Measurements from ENCODE around the gene SLC18A2. TPM values are rescaled to one million over a fixed set of nuclear protein-coding genes. Genes with fewer than 3 reads are reported as not detected.

Gene SLC18A2
- total and polyA plus RNA-seq, 10 donors, result 0.02 to 0.92 (median 0.28) TPM

DNA sequence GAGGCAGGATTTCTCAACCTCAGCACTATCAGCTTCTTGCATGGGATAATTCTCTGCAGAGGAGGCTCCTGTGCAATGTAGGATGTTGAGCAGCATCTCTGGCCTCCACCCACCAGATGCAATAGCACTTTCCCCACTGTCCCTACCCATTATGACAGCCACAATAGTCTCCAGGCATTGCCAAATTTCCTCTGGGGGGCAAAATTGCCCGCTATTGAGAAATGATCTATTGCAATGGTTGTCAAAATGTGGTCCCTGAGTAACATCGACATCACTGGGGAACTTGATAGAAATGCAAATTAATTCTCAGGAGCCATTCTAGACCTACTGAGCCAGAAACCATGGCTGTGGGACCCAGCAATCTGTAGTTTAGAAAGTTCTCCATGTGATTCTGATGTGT is 36.6 kb upstream of the SLC18A2 start:
- Histone ChIP-seq H3K27me3 (replicated peaks in 1 of 7) (peaks cover 0 to 65% (median 0%) of the 10 kb centered on the region in 7 donors), H3K36me3 (no peaks in the 10 kb centered on the region), H3K9me3 (peaks cover 0 to 9% (median 0%) of the 10 kb centered on the region in 8 donors), H3K27ac (no peak overlapping the region), H3K4me3 (no peak overlapping the region), H3K4me1 (no peaks in the 10 kb centered on the region)
- intact Hi-C loops (cut with DNase I; ENCODE audit: low total_unique reads), result no loop called here
- 18 to 55% (median 28%) methylated on average over 2 of the region's 2 CpGs for WGBS, 5 donors
- no peak for TF ChIP-seq POLR2A (IDR thresholded peaks at IDR 0.05)
- TF ChIP-seq POLR2AphosphoS5 (IDR thresholded peaks at IDR 0.05), result no peak
- TF ChIP-seq, protein P1, sequence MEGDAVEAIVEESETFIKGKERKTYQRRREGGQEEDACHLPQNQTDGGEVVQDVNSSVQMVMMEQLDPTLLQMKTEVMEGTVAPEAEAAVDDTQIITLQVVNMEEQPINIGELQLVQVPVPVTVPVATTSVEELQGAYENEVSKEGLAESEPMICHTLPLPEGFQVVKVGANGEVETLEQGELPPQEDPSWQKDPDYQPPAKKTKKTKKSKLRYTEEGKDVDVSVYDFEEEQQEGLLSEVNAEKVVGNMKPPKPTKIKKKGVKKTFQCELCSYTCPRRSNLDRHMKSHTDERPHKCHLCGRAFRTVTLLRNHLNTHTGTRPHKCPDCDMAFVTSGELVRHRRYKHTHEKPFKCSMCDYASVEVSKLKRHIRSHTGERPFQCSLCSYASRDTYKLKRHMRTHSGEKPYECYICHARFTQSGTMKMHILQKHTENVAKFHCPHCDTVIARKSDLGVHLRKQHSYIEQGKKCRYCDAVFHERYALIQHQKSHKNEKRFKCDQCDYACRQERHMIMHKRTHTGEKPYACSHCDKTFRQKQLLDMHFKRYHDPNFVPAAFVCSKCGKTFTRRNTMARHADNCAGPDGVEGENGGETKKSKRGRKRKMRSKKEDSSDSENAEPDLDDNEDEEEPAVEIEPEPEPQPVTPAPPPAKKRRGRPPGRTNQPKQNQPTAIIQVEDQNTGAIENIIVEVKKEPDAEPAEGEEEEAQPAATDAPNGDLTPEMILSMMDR (IDR thresholded peaks at IDR 0.05 in 8 of 11, conservative IDR thresholded peaks at IDR 0.05 in 3 of 11), result no peak
- DNase-seq, result no peak

DNA sequence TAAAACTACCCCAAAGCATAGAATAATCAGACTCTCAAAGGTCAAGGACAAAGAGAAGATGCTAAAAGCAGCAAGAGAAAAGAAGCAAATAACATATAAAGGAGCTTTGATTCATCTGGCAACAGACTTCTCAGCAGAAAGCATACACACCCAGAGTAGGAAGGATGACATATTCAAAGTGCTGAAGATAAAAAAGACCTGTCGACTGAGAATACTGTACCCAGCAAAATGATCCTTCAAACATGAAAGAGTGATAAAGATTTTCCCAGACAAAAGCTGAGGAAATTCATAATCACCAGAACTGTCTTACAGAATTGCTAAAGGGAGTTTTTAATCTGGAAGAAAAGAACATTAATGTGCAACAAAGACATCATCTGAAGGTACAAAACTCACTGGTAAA is 28.7 kb upstream of the SLC18A2 start:
- DNase-seq, result no peak
- intact Hi-C loops (cut with DNase I; ENCODE audit: low total_unique reads), result loop anchor here (10.0 kb wide), 1 partner anchor 103 kb away; no protein-coding TSS in a partner anchor
- 76 to 94% (median 85%) methylated on average over 1 of the region's 1 CpG for WGBS, 5 donors
- Histone ChIP-seq H3K4me1 (peaks cover 5 to 22% (median 12%) of the 10 kb centered on the region in 6 donors), H3K4me3 (no peak overlapping the region), H3K36me3 (no peaks in the 10 kb centered on the region), H3K27me3 (replicated peaks in 1 of 7) (peaks cover 0 to 57% (median 19%) of the 10 kb centered on the region in 7 donors), H3K9me3 (peaks cover 0 to 31% (median 27%) of the 10 kb centered on the region in 8 donors), H3K27ac (no peak overlapping the region)
- no peak for TF ChIP-seq POLR2AphosphoS5 (IDR thresholded peaks at IDR 0.05)
- TF ChIP-seq, protein P1 (IDR thresholded peaks at IDR 0.05 in 8 of 11, conservative IDR thresholded peaks at IDR 0.05 in 3 of 11), result no peak
- TF ChIP-seq POLR2A (IDR thresholded peaks at IDR 0.05), result no peak

DNA sequence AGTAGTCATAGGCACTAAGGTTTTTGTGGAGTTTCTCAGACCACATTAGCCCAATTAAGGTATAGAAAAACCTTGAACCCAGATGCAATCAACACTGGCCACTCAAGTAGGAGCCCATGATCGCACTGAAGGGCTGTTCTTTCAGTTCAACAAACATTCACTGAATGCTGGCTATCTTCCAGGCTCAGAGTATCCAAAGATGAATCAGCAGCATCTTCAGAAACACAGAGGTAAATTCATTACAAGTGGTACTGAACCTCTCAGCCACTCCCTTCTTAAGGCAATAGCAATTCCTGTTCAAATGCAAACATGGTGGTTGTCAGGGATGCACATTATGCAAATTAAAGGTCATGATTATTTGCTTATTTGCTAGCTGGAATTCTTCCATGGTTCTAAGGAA is 26.5 kb upstream of the SLC18A2 start:
- WGBS, 5 donors, result 70 to 89% (median 81%) methylated on average over 1 of the region's 1 CpG
- intact Hi-C loops (cut with DNase I; ENCODE audit: low total_unique reads), result loop anchor here (10.0 kb wide), 1 partner anchor 100 kb away; no protein-coding TSS in a partner anchor

DNA sequence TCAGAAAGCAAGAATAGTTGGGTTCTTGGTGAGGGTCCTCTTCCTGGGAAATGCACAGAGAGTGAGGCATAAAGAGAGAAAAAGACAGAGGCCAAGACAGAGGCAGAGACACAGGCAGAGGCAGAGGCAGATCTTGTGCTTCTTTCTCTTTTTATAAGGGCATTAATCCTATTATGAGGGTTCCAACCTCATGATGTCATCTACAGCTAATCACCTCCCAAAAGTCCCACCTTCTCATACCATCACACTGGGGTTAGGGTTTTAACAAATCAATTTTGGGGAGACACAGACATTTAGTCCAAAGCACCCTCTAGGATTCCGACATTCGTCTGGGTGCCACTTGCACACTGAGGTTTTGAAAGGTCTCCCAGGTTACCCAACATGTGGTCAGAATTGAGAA is 25.8 kb upstream of the SLC18A2 start:
- Histone ChIP-seq H3K4me3 (no peak overlapping the region), H3K27ac (no peak overlapping the region), H3K4me1 (peaks cover 7 to 30% (median 15%) of the 10 kb centered on the region in 6 donors), H3K36me3 (no peaks in the 10 kb centered on the region), H3K27me3 (replicated peaks in 1 of 7) (peaks cover 0 to 61% (median 26%) of the 10 kb centered on the region in 7 donors), H3K9me3 (peaks cover 0 to 31% (median 27%) of the 10 kb centered on the region in 8 donors)
- DNase-seq, result no peak
- WGBS, 5 donors, result 45 to 92% (median 85%) methylated on average over 2 of the region's 2 CpGs
- no peak for TF ChIP-seq POLR2A (IDR thresholded peaks at IDR 0.05)
- TF ChIP-seq POLR2AphosphoS5 (IDR thresholded peaks at IDR 0.05), result no peak
- TF ChIP-seq, protein P1 (IDR thresholded peaks at IDR 0.05 in 8 of 11, conservative IDR thresholded peaks at IDR 0.05 in 3 of 11), result no peak
- intact Hi-C loops (cut with DNase I; ENCODE audit: low total_unique reads), result loop anchor here (5.0 to 10.0 kb wide), 2 partner anchors 100 to 1027 kb away; no protein-coding TSS in a partner anchor

More for the DNA sequence above, 26.5 kb upstream of the SLC18A2 start:
- Histone ChIP-seq H3K36me3 (no peaks in the 10 kb centered on the region), H3K4me1 (peaks cover 7 to 30% (median 15%) of the 10 kb centered on the region in 6 donors), H3K27me3 (replicated peaks in 1 of 7) (peaks cover 0 to 55% (median 26%) of the 10 kb centered on the region in 7 donors), H3K9me3 (peaks cover 0 to 31% (median 27%) of the 10 kb centered on the region in 8 donors), H3K4me3 (no peak overlapping the region), H3K27ac (no peak overlapping the region)
- DNase-seq, result no peak
- TF ChIP-seq, protein P1 (IDR thresholded peaks at IDR 0.05 in 8 of 11, conservative IDR thresholded peaks at IDR 0.05 in 3 of 11), result no peak
- no peak for TF ChIP-seq POLR2AphosphoS5 (IDR thresholded peaks at IDR 0.05)
- TF ChIP-seq POLR2A (IDR thresholded peaks at IDR 0.05), result no peak
